Stimulated activated CD4-positive, alpha-beta T cell treated with anti-CD3 and anti-CD28 coated beads, TNF-alpha, amount 100 ng/mL, for 1 hour (primary cell): ENCODE results near the gene IDUA.
"Not testable (repeated sequence)": the region's sequence is repeated elsewhere in the genome, so short reads cannot be mapped to it uniquely, and the experiment has no call there.

Experiments used
- DNase-seq, 3 donors: peaks; one replicate each; pipeline ENCODE4 v3.0.0-alpha.2; 2020; ENCODE audit warnings: low read depth in 3 of 3, low spot score in 1 of 3

Gene IDUA

DNA sequence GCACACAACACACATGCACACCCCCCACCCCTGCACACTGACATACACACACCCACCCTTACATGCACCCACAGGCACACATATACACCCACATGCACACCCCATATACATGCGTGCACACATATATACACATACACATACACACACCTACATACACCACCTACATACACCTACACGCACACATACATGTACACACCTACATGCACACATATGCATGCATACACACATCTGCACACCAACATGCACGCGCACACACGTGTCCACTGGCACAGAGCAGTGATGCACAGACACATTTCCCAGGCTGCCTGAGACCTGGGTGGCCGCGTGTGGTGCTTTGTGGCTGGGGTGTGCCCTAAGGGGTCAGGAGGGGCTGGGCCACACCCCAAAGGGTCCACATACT, 56.3 kb downstream of the IDUA start:
- no peak for DNase-seq

DNA sequence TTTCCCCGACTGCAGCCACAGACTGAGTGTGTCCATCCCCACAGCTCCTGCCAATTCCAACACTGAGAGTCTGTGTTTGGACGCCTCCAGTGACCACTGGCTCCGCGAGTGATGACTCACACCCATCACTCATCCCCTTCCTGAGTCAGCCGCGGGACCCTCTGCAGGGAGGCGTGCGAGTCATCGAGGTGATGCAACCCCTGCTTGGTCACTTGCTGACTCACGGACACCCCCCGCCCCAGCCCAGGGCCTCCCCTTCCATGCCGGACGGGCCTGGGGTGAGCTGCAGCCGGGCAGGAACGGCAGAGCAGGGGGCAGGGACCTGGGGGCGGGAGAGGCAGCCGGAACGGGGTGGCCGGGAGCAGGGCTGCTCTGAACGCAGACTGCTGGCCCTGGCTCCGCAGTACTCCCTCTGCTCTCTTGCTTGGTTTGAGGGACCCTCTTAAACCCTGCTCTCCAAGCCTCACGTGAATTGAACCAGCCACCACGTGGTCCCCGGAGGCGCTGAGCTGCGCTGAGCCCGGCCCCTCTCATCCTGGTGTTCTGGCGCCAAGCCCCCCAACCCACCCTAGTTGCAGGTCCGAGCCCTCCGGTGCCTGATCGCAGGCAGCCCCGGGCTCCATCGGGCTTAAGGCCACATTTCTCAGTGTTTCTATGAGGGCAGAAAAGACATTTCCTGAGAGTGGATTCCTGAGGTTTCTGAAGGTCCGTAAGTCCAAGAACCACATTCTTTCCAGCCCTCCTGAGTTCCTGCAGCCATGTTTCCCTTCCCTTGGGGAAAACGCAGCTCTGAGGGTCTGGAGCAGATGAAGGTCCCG, 57.0 kb downstream of the IDUA start:
- DNase-seq: no peak

DNA sequence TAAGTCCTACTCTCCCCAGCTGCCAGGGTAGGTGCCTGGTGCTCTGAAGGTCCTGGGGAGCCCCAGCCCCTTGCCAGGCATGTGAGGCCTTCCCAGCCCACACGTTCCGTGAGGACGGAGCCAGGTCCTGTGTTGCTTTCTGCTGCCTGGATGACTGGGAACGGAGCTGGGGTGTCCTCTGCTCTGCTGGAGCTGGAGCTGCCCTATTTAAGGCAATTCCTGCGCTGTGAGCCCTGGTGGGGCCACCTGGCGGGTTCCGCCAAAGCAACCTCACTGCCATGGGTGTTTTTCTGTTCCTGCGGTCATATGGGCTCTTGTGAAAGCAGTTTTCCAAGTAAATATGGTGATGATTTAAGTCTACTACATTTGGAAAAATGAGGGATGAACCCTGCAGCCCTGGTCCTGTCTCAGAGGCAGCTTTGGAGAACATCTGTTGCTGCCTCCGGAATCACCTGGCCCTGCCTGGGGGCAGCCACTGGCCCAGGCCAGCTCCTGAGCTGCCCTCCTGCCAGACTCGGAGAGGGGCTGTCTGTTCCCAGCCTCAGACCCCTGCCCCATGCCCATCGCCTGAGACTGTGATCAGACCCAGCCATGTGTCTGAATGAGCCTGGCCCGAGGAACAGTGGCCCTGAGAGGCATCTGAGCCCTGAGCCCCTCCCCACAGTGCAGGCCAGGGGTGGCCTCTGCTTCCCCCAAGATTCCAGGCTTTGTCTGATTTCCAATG, 57.8 kb downstream of the IDUA start:
- DNase-seq: no peak

DNA sequence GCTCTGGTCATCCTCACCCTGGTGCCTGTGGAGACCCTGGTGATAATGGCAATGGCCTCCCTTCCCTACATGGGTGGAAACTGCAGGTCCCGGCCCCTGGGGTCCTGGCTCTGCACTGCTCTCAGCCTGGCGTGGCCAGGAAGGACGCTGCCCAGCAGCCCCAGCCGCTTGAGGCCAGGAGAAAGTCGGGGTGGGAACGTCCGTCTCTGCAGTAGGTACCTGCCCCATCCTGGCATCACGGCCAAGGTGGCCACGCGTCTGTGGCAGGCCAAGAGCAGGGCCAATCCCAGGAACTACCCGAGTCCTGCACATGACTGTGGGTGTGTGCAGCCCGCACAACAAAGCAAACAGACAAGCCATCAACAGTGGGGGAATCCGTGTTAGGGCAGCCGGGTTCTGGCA, 58.4 kb downstream of the IDUA start:
- DNase-seq: no peak

DNA sequence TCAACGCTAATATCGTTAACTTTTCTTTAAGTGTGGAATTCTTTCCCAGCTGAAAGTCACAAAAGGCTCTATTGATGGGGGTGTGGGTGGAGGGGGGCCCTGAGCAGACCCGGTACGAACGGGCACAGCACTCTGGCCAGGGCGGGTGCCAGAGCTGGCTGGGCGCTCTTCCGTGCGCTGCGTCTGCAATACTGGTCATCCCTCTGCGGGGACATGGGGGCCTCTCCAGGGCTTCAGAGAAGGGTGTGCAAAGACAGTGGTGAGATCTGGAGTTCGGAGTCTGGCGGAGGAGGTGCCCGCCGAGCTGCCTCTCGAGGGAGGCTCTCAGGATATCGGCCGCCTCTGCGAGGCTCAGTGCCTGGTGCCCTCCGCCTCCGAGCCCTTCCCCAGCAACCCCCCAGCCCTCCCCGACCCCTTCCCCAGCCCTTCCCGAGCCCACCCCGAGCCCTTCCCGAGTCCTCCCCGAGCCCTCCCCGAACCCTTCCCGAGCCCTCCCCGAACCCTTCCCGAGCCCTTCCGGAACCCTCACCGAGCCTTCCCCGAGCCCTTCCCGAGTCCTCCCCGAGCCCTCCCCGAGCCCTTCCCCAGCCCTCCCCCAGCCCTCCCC, 58.9 kb downstream of the IDUA start:
- no peak for DNase-seq

DNA sequence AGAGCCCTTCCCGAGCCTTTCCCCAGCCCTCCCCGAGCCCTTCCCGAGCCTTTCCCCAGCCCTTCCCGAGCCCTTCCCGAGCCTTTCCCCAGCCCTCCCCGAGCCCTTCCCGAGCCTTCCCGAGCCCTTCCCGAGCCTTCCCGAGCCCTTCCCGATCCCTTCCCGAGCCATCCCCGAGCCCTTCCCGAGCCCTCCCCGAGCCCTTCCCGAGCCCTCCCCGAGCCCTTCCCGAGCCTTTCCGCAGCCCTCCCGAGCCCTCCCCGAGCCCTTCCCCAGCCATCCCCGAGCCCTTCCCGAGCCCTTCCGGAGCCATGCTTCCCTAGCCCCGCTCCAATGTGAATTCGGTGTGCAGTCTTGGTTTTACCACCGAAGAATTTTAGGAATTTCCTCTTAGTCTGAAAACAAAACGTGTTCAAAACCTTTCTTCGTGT, 59.8 kb downstream of the IDUA start:
- not testable (repeated sequence) for DNase-seq

DNA sequence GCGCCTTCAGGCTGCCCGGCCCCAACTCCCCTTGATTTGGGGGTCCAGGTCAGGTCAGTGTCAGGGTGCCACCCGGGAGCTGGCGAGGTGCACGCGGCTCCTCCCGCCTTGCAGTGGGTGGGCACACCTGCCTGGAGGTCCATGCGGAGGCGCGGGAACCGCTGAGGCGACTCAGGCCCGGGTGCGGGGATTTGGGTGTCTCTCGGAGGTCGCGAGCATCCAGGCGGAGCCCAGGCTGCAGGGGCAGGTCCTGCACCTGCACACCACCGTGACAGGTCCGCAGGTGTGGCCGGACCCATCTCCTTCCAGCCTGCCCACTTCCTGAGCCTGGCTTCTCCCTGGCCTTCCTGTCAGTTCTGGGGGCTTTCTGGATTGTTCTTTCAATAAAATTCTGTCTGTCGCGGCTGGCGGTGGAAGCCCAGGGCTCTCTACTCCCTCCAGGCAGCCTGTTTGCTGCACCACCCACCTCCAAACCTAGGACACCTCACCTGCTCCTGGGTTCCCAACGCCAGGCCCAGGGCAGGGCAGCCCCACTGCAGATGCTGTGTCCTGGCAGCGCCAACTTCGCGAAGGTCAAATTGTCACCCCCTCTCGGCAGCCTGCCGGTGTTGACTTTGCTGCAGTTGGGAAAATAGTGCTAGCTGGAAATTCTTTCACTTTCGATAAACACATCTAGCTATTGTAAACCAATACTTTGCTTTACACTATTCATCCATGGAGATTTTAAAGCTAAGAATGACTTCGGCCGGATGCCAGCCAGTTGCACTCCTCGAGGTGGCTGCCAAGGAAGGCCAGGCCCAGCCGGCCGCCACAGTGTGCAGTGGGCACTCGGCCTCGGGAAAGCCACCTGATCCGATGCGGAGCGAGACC, 60.5 kb downstream of the IDUA start:
- DNase-seq: no peak

DNA sequence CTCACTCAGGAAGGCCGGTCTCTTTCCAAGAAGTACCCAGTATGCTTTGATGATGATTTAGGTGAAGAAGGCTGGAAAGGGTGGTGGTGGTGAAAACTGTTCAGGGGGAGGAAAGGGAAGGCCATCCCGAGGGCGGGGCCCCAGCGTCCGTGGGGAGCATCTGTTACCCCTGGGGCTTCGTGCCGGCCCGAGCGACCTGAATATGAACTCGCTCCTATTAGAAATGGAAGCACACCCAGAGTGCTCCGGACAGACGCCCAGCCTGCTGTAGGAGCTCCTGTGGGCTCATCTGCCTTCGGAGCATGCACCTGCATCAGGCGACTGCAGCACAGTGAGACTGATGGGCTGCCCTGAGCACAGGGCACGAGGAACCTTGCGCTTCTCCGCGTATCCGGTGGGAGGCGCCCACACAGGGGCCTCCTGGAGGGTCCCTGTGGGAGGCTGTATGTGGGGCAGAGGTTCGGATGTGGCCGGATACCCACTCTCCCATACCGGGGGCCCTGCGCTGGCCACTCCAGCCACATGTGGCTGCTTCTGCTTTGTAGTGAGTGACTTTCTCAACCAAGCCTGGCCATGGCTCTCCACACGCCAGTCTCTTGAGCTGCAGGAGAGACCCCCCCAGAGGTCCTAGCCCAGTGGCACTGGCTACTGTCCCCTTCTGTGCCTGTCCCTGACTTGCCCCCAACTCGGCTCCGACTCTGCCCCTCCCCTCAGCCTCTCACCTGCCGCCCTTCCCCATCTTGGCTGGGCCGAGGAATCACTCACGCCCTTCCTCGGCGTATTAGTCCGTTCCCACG, 61.3 kb downstream of the IDUA start:
- no peak for DNase-seq

DNA sequence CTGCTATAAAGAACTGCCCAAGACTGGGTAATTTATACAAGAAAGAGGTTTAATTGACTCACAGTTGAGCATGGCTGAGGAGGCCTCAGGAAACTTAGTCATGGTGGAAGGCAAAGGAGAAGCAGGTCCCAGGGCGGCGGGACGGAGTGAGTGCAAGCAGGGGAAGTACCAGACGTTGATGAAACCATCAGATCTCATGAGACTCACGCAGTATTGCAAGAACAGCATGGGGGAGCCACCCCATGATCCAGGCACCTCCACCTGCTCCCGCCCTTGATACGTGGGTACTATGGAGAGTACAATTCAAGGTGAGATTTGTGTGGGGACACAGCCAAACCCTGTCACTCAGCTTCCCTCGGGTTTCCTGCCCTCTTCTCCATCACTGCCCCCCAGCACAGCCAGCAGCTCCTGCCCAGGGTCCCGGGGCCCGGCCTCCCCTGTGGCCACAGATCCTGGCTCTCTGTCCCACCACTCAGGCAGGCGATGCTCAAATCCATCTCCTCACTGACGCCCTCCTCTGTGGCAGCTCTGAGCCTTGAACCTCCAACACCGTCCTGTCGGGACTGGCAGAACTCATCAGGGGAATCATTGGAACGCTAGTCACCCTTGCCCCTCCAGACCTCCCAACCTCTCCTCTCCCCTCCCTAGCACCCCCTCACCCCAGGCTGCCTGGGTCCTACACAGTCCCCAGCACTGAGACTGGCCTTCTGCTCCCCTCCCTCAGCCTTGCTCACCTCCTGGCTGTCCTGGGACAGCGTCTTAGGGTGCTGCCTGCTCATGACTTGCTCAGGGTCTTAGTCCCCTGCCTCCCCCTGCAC, 62.1 kb downstream of the IDUA start:
- DNase-seq: no peak

DNA sequence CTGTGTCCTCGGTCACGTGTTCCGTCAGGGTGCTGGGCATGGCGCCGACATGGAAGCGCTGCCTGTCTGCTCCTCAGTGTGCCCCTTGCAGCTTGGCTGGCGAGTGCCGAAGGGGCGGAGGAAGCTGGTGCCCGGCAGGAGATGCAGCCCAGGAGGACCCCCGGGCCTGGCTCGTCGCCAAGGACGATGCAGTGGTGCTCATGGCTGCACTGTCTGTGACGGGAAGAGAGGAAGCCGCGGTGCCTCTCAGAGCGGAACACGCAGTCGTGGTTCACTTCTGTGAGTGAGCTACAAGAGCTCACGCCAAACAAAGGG, 62.7 kb downstream of the IDUA start:
- DNase-seq: no peak

DNA sequence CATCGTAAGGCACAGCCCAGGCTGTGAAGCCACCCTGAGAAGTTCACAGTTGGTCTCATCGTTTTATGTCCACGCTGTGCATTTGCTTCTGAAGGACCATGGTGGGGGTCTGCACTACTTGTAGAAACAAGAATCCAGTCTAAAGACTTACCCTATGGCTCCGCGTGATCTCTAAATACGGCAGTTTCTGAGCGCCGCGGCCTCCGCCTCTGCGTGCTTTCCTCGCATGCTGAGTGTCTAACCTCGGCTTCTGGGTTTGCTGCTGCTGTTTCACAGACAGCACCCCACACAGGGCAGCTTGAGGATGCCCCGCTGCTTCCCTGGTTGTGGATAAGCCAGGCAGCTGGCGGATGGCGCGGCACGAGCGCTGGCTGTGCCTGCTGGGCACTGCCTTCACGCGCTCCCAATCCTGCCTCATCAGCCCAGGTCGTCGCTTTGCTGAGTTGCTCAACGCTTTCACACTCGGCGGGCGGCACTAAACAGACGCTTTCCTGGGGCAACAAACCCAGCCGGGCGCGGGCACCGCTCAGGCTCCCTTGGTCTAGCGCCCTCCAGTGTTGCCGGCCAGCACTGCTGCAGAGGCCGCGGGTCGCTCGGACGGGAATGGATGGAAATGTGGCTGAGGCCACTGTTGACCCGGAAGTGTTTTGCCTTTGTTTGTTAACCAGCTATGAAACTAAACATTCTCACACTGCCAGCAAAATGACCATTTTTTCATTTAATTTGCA, 63.8 kb downstream of the IDUA start:
- no peak for DNase-seq

DNA sequence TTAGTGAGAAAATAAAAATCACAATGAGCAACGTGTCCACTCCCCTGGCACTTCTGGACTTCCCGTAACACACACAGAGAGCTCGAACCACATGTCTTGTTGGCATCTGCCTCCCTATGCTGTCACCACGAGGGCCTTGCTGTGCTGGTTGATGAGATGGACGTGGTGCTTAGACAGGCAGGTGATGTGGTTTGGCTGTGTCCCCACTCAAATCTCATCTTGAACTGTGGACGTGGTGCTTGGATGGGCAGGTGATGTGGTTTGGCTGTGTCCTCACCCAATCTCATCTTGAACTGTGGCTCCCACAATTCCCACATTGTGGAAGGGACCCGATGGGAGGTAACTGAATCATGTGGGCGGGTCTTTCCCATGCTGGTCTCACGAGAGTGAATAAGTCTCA, 64.6 kb downstream of the IDUA start:
- DNase-seq: no peak

DNA sequence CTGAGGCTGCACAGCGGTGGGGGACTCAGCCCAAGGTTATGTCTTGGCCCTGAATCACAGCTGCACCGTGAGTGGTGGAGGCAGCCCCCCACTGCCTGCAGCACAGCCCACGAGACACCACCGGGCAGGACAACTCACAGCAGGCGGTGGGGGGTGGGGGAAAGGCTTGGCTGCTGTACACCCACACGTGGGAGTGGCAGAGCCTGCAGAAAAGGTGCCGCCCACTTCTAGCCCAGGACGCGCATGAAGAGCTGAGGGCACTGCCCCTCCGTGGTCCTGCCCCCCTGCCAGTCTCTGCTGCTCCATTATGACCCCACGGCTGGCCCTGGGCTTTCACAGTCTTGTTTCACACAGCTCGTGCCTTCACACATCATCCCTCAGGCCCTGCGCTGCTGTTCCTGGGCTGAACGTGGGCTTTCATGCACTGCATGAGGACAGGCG, 65.4 kb downstream of the IDUA start:
- DNase-seq: no peak

DNA sequence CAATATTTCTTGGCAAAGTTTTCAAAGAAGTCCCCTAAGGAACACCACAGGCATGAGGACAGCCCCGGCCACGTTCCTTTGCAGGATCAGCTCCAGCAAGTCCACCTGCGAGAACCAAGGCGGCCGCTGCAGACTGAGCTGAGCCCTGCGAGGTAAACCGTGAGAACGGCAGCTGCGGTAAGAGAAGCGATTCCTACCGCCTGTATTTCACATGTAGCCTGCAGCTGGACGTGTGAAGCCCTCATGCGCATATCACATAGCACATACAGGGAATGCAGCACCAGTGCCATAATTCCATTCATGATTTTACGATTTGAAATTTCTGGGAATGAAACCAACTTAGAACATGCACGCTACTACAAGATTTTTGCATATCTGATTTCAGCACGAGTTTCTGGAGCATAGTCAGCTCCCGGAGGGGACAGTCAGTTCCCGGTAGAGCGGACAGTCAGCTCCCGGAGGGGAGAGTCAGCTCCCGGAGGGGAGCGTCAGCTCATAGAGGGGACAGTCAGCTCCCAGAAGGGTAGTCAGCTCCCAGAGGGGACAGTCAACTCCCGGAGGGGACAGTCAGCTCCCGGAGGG, 66.3 kb downstream of the IDUA start:
- DNase-seq: no peak

DNA sequence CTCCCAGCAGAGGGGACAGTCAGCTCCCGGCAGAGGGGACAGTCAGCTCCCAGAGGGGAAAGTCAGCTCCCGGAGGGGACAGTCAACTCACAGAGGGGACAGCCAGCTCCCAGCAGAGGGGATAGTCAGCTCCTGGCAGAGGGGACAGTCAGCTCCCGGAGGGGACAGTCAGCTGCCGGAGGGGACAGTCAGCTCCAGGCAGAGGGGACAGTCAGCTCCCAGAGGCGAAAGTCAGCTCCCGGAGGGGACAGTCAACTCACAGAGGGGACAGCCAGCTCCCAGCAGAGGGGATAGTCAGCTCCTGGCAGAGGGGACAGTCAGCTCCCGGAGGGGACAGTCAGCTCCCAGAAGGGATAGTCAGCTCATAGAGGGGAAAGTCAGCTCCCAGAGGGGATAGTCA, 67.0 kb downstream of the IDUA start:
- not testable (repeated sequence) for DNase-seq
